Hepatocyte (in vitro differentiated cells): ENCODE results near the gene CENPP. TPM values are rescaled to one million over a fixed set of nuclear protein-coding genes. Genes with fewer than 3 reads are reported as not detected.

Source experiments
- DNase-seq: peaks from one replicate; pipeline ENCODE4 v3.0.0-alpha.2; 2016; ENCODE audit warnings: low spot score
- H2AFZ ChIP-seq: fragments of 200-600 bp; sonication (generic); 2 replicates; pipeline ENCODE4 v1.6.0; 2016; ENCODE audit warnings: antibody characterized with exemption, mild to moderate bottlenecking
- H3K27ac ChIP-seq: fragments of 200-600 bp; sonication (generic); 2 replicates; pipeline ENCODE4 v1.5.1; 2016; ENCODE audit warnings: mild to moderate bottlenecking
- H3K27me3 ChIP-seq: fragments of 200-600 bp; sonication (generic); 2 replicates; pipeline ENCODE4 v1.6.1; 2016
- H3K36me3 ChIP-seq: fragments of 200-600 bp; sonication (generic); replicated peaks from 2 replicates; pipeline ENCODE4 v1.5.1; 2016; ENCODE audit warnings: low read depth; ENCODE audit not compliant: insufficient read depth
- H3K4me1 ChIP-seq: fragments of 200-600 bp; sonication (generic); 2 replicates; pipeline ENCODE4 v1.5.1; 2016; ENCODE audit warnings: mild to moderate bottlenecking, moderate library complexity; ENCODE audit not compliant: insufficient read depth
- H3K4me2 ChIP-seq: fragments of 200-600 bp; sonication (generic); 2 replicates; pipeline ENCODE4 v1.6.0; 2016
- H3K4me3 ChIP-seq: fragments of 200-600 bp; sonication (generic); 2 replicates; pipeline ENCODE4 v1.5.1; 2016; ENCODE audit warnings: mild to moderate bottlenecking
- H3K79me2 ChIP-seq: fragments of 200-600 bp; sonication (generic); 2 replicates; pipeline ENCODE4 v1.6.0; 2017; ENCODE audit warnings: mild to moderate bottlenecking
- H3K9me2 ChIP-seq: fragments of 200-600 bp; sonication (generic); replicated peaks from 2 replicates; pipeline ENCODE4 v1.6.0; 2017; ENCODE audit warnings: mild to moderate bottlenecking; ENCODE audit not compliant: insufficient read depth
- H3K9me3 ChIP-seq: fragments of 200-600 bp; sonication (generic); 2 replicates; pipeline ENCODE4 v1.5.1; 2016; ENCODE audit warnings: low read depth, mild to moderate bottlenecking
- H4K20me1 ChIP-seq: fragments of 200-600 bp; sonication (generic); 2 replicates; pipeline ENCODE4 v1.6.0; 2016; ENCODE audit warnings: mild to moderate bottlenecking; ENCODE audit not compliant: insufficient read depth, poor library complexity, severe bottlenecking
- EZH2 ChIP-seq: fragments of 200-600 bp; sonication (generic); IDR thresholded peaks from 2 replicates; pipeline ENCODE4 v1.6.1; 2016; ENCODE audit warnings: antibody characterized with exemption, mild to moderate bottlenecking, borderline replicate concordance
- EZH2phosphoT487 ChIP-seq: fragments of 200-600 bp; sonication (generic); IDR thresholded peaks from one replicate; pipeline ENCODE4 v1.6.1; 2018; ENCODE audit warnings: antibody characterized with exemption, mild to moderate bottlenecking, low read depth, moderate library complexity; ENCODE audit not compliant: unreplicated experiment, severe bottlenecking
- WGBS: methylation state at CpG from one replicate; pipeline ENCODE4 v1.1.6; 2016; ENCODE audit warnings: low lambda C conversion rate; ENCODE audit errors: missing lambda C conversion rate; 5-methylcytosine and 5-hydroxymethylcytosine counted together
- polyA plus RNA-seq: library from polyadenylated mRNA; unstranded; fragments of >200 nt; fragmentation: Nextera tagmentation; extraction: Ambion mirVana; gene quantifications from 2 replicates; pipeline ENCODE4 v1.2.1, GENCODE V29; 2016
- total RNA-seq: library from RNA; depleted of rRNA; stranded (reverse); fragments of >200 nt; gene quantifications from 2 replicates; pipeline ENCODE4 v1.2.3, GENCODE V29; 2014
- TF ChIP-seq, protein P1 (sequence below): fragments of 200-600 bp; sonication (generic); IDR thresholded peaks from 2 replicates; pipeline ENCODE4 v1.5.1; 2016; ENCODE audit warnings: antibody characterized with exemption, mild to moderate bottlenecking; ENCODE audit not compliant: poor library complexity

Gene CENPP
- total and polyA plus RNA-seq, 2 experiments from 2014 or later = 5.1 to 5.9 TPM

DNA sequence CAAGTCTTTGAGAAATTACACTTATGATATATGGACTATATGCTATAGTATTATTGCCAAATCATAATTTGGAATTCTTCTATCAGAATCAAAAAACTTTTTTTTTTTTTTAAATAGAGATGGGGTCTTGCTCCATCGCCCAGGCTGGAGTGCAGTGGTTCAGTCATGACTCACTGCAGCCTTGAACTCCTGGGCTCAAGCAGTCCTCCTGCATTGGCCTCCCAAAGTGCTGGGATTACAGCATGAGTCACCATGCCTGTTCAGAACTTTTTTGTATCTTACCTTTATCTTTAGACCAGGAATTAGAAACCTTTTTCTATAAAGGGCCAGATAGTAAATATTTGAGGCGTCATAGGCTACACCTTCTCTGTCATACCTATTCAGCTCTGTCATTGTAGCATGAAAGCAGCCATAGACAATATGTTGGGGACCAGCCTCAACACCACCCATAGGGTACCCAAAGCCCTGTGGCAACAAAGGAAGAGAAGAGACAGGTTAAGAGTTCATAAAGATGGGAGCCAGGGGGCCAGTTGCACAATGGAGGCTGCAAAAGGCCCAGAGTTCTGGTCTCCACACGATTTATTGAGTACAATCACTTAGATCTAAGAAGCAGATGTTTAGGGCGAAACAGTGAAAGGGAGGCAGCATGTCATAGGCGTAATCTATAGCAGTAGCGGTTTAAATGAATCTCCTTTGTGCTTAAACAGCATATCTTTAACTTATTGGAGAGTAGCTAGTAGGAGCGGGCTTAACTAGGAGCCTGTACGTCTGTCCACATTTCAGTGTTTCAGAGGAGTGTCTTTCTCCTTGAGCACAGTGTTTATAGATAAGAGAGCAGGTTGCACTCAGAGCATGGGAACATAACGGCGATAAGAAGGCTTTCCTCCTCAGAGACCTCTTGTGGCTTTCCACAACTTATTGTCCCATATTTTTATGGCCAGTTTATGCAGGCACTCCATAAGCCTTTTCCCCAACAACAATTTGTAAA is 197.5 kb downstream of the CENPP start:
- H3K9me2 ChIP-seq = no peaks in the 10 kb centered on the region
- H3K79me2 ChIP-seq = no peaks in the 10 kb centered on the region
- no peak overlapping the region for H2AFZ ChIP-seq
- no peaks in the 10 kb centered on the region for H3K9me3 ChIP-seq
- TF ChIP-seq EZH2phosphoT487 = no peak
- TF ChIP-seq EZH2 = no peak
- TF ChIP-seq, protein P1, sequence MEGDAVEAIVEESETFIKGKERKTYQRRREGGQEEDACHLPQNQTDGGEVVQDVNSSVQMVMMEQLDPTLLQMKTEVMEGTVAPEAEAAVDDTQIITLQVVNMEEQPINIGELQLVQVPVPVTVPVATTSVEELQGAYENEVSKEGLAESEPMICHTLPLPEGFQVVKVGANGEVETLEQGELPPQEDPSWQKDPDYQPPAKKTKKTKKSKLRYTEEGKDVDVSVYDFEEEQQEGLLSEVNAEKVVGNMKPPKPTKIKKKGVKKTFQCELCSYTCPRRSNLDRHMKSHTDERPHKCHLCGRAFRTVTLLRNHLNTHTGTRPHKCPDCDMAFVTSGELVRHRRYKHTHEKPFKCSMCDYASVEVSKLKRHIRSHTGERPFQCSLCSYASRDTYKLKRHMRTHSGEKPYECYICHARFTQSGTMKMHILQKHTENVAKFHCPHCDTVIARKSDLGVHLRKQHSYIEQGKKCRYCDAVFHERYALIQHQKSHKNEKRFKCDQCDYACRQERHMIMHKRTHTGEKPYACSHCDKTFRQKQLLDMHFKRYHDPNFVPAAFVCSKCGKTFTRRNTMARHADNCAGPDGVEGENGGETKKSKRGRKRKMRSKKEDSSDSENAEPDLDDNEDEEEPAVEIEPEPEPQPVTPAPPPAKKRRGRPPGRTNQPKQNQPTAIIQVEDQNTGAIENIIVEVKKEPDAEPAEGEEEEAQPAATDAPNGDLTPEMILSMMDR = no peak
- H3K4me1 ChIP-seq = peaks cover 3% of the 10 kb centered on the region
- no peaks in the 10 kb centered on the region for H3K27me3 ChIP-seq
- DNase-seq = no peak
- no peak overlapping the region for H3K4me3 ChIP-seq
- H3K4me2 ChIP-seq = peak overlapping the region; percentile 52
- 65% methylated on average over 10 of the region's 10 CpGs for WGBS
- H3K27ac ChIP-seq = peak overlapping the region; percentile 20
- no peaks in the 10 kb centered on the region for H3K36me3 ChIP-seq
- no peaks in the 10 kb centered on the region for H4K20me1 ChIP-seq

DNA sequence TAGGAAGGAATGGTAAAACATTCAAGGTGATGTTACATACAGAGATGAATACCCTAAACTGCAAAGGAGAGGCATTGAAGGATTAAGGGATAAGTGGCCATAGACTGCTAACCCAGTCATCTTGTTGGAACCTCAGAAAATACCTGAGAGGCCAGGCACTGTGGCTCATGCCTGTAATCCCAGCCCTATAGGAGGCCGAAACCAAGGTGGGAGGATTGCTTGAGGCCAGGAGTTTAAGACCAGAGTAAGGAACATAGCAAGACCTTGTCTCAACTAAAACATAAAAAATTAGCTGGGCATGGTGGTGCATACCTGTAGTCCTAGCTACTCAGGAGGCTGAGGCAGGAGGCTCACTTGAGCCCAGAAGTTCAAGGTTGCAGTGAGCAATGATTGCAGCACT is 199.1 kb downstream of the CENPP start:
- no peak overlapping the region for H2AFZ ChIP-seq
- H3K9me3 ChIP-seq = no peaks in the 10 kb centered on the region
- H3K4me2 ChIP-seq = no peak overlapping the region
- no peaks in the 10 kb centered on the region for H3K36me3 ChIP-seq
- H3K79me2 ChIP-seq = no peaks in the 10 kb centered on the region
- H4K20me1 ChIP-seq = no peaks in the 10 kb centered on the region
- no peak for TF ChIP-seq EZH2phosphoT487
- TF ChIP-seq EZH2 = no peak
- TF ChIP-seq, protein P1 = no peak
- H3K27me3 ChIP-seq = no peaks in the 10 kb centered on the region
- no peak for DNase-seq
- no peak overlapping the region for H3K4me3 ChIP-seq
- peaks cover 3% of the 10 kb centered on the region for H3K4me1 ChIP-seq
- no peak overlapping the region for H3K27ac ChIP-seq
- H3K9me2 ChIP-seq = no peaks in the 10 kb centered on the region
- 88% methylated on average over 1 of the region's 1 CpG for WGBS

DNA sequence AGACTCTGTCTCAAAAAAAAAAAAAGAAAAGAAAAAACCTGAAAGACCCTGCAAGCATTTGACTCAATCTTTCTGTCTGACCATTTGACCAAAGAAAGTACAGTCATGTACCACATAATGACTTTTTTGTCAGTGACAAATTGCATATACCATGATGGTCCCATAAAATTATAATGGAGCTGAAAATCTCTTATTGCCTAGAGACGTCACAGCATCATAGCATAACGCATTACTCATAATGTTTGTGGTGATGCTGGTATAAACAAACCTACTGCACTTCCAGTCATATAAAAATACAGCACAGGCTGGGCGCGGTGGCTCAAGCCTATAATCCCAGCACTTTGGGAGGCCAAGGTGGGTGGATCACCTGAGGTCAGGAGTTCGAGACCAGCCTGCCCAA is 199.6 kb downstream of the CENPP start:
- H3K9me2 ChIP-seq = no peaks in the 10 kb centered on the region

More for the DNA sequence above, 199.6 kb downstream of the CENPP start:
- Histone ChIP-seq H3K27ac (no peak overlapping the region), H3K79me2 (no peaks in the 10 kb centered on the region), H3K4me3 (no peak overlapping the region), H3K36me3 (no peaks in the 10 kb centered on the region), H4K20me1 (no peaks in the 10 kb centered on the region), H2AFZ (no peak overlapping the region), H3K27me3 (no peaks in the 10 kb centered on the region), H3K4me2 (no peak overlapping the region), H3K4me1 (peaks cover 3% of the 10 kb centered on the region), H3K9me3 (no peaks in the 10 kb centered on the region)
- DNase-seq = no peak
- TF ChIP-seq EZH2phosphoT487 (no peak), EZH2 (no peak)
- TF ChIP-seq, protein P1 = no peak
- WGBS = 83% methylated on average over 5 of the region's 5 CpGs
